GM19372 (cell line): ENCODE results near the gene DTL.

ENCODE experiments used
- ATAC-seq: cut with Tn5 transposase; IDR thresholded peaks from one replicate; pipeline ENCODE4 v1.9.1; 2021; ENCODE audit warnings: mild to moderate bottlenecking, low read depth, moderate library complexity; ENCODE audit not compliant: unreplicated experiment

Gene DTL

GRCh38 chr1:212124690-212125582 lies 89.4 kb downstream of the DTL start:
- no peak for ATAC-seq

GRCh38 chr1:212125654-212126053 lies 90.1 kb downstream of the DTL start:
- no peak for ATAC-seq

GRCh38 chr1:212127221-212127620 lies 91.7 kb downstream of the DTL start:
- no peak for ATAC-seq

- no peak for ATAC-seq
Measured at GRCh38 chr1:212129781-212130180, 94.2 kb downstream of the DTL start.

GRCh38 chr1:212132025-212132424 lies 96.5 kb downstream of the DTL start:
- ATAC-seq = no peak

- no peak for ATAC-seq
Measured at GRCh38 chr1:212133319-212133718, 97.8 kb downstream of the DTL start.

- no peak for ATAC-seq
Measured at GRCh38 chr1:212135166-212135565, 99.6 kb downstream of the DTL start.

GRCh38 chr1:212137854-212138253 lies 102.3 kb downstream of the DTL start:
- ATAC-seq = no peak

- ATAC-seq = no peak
Measured at GRCh38 chr1:212138457-212138856, 102.9 kb downstream of the DTL start.

GRCh38 chr1:212139526-212140135 lies 104.1 kb downstream of the DTL start:
- ATAC-seq = no peak

- ATAC-seq = no peak
Measured at GRCh38 chr1:212141404-212141803, 105.9 kb downstream of the DTL start.

GRCh38 chr1:212142883-212143530 lies 107.5 kb downstream of the DTL start:
- no peak for ATAC-seq

GRCh38 chr1:212147581-212148033 lies 112.1 kb downstream of the DTL start:
- ATAC-seq = no peak

GRCh38 chr1:212149566-212149965 lies 114.0 kb downstream of the DTL start:
- no peak for ATAC-seq

GRCh38 chr1:212152308-212152693 lies 116.8 kb downstream of the DTL start:
- no peak for ATAC-seq

- no peak for ATAC-seq
Measured at GRCh38 chr1:212152869-212153268, 117.3 kb downstream of the DTL start.

GRCh38 chr1:212153635-212154034 lies 118.1 kb downstream of the DTL start:
- ATAC-seq = no peak
